Measurements from ENCODE around the gene CPD. TPM values are rescaled to one million over a fixed set of nuclear protein-coding genes. Genes with fewer than 3 reads are reported as not detected.
A peak's percentile ranks its signal among the peaks of the same experiment; 100 is the strongest.

The CPD gene
- total and polyA plus RNA-seq, 9 of the 15 experiments (the other 6 are each of a cell fraction or from before 2014, with no cell fraction given) = 4.5 to 24.4 (median 20.4) TPM

DNA sequence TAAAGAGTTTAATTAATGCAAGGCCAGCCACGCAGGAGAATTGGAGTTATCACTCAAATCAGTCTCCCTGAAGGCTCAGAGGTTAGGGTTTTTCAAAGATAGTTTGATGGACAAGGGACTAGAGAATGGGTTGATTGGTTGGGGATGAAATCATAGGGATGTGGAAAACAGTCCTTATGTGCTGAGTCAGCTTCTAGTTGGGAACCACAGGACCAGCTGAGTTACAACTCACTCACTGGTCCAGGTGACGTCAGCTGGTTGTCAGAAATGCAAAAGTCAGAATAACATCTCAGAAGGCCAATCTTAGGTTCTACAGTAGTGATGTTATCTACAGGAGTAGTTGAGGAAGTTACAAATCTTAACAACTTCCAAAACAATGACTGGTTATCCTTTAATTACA is 47.6 kb downstream of the CPD start:
- H3K36me3 ChIP-seq (ENCODE audit: control insufficient read depth, insufficient read depth, low read length) = peaks cover 30% of the 10 kb centered on the region; the same call in 2 of the 3 replicates
- no peaks in the 10 kb centered on the region for H3K9me1 ChIP-seq (ENCODE audit: control insufficient read depth, insufficient read depth, low read length)
- no peak for ATAC-seq
- POLR2A ChIA-PET = no interaction called here
- no peaks in the 10 kb centered on the region for H3K4me1 ChIP-seq (replicated peaks in 1 of 2; ENCODE audit: control insufficient read depth in 2 of 2, insufficient read depth in 2 of 2, low read length in 2 of 2)
- no peak overlapping the region for H2AFZ ChIP-seq (ENCODE audit: low read depth, low read length)
- WGBS (ENCODE audit: insufficient coverage, low coverage, missing lambda C conversion rate) = 53% methylated on average over 2 of the region's 2 CpGs
- intact Hi-C loops (cut with micrococcal nuclease) = no loop called here
- no peak for DNase-seq (ENCODE audit: extremely low read depth in 1 of 4, low spot score in 3 of 4)
- no peak overlapping the region for H3K4me3 ChIP-seq
- no peaks in the 10 kb centered on the region for H3K79me2 ChIP-seq (ENCODE audit: control insufficient read depth, insufficient read depth, low read length)
- H3K9me3 ChIP-seq (replicated peaks; ENCODE audit: control insufficient read depth, insufficient read depth, low read depth, low read length) = no peaks in the 10 kb centered on the region
- peak; percentile 15 for FAIRE-seq
- CTCF ChIA-PET (ENCODE audit: low intra/inter-chr PET ratio) = no interaction called here
- in situ Hi-C loops (cut with MboI) = no loop called here
- H3K27ac ChIP-seq (ENCODE audit: extremely low read depth, low read depth, low read length) = no peak overlapping the region
- no peaks in the 10 kb centered on the region for H4K20me1 ChIP-seq (replicated peaks; ENCODE audit: control insufficient read depth, insufficient read depth, low read length)
- BruUV-seq (replicated peaks) = no TSS peak
- no peaks in the 10 kb centered on the region for H3K27me3 ChIP-seq (ENCODE audit: control insufficient read depth in 2 of 2, insufficient read depth in 2 of 2, low read length in 2 of 2)
- H3K9ac ChIP-seq (ENCODE audit: insufficient read depth in 1 of 2, low read depth in 2 of 2, low read length in 2 of 2) = no peak overlapping the region
- H3K4me2 ChIP-seq (ENCODE audit: insufficient read depth, low read length) = no peak overlapping the region
- peak in 1 of 2 experiments; percentile 79; a peak in 2 of 4 replicates for TF ChIP-seq ZNF318 (IDR thresholded peaks at IDR 0.05; ENCODE audit: borderline replicate concordance in 1 of 2, low read depth in 1 of 2)
- peak; percentile 97 for TF ChIP-seq ZNF316 (IDR thresholded peaks at IDR 0.05)
- TF ChIP-seq MAFF (IDR thresholded peaks at IDR 0.05; ENCODE audit: low read length) = peak; percentile 94
- TF ChIP-seq ARID2 (IDR thresholded peaks at IDR 0.05) = no peak
- TF ChIP-seq CAMTA2 (CRISPR knock-in tag; conservative IDR thresholded peaks at IDR 0.05) = no peak
- TF ChIP-seq ATF1 (CRISPR knock-in tag; IDR thresholded peaks at IDR 0.05) = no peak
- TF ChIP-seq ATF1 (tag; IDR thresholded peaks at IDR 0.05) = no peak
- TF ChIP-seq ZZZ3 (IDR thresholded peaks at IDR 0.05) = no peak
- peak; percentile 50; the same call in 1 of the 2 replicates for TF ChIP-seq ATF7 (IDR thresholded peaks at IDR 0.05)
- TF ChIP-seq ZNF384 (IDR thresholded peaks at IDR 0.05; ENCODE audit: low read depth, low read length) = no peak
- no peak for TF ChIP-seq MED1 (CRISPR knock-in tag; IDR thresholded peaks at IDR 0.05; ENCODE audit: borderline replicate concordance)
- peak; percentile 65 for TF ChIP-seq HMBOX1 (IDR thresholded peaks at IDR 0.05)
- TF ChIP-seq BACH1 (tag; IDR thresholded peaks at IDR 0.05) = no peak
- no peak for TF ChIP-seq XRCC4 (IDR thresholded peaks at IDR 0.05; ENCODE audit: extremely low read depth, insufficient read depth, insufficient read length)
- no peak for TF ChIP-seq E2F3 (CRISPR knock-in tag; IDR thresholded peaks at IDR 0.05)
- TF ChIP-seq DPF2 (IDR thresholded peaks at IDR 0.05) = no peak
- TF ChIP-seq ZNF197 (CRISPR knock-in tag; IDR thresholded peaks at IDR 0.05; ENCODE audit: low read depth) = no peak
